Panc1 (cell line): ENCODE results near the gene NT5E. TPM values are rescaled to one million over a fixed set of nuclear protein-coding genes. Genes with fewer than 3 reads are reported as not detected.
A peak's percentile ranks its signal among the peaks of the same experiment; 100 is the strongest.

Experiments used
- ATAC-seq: fragments of 200-7000 bp; cut with Tn5 transposase; 2 replicates; pipeline ENCODE4 v1.9.1; 2020; ENCODE audit warnings: mild to moderate bottlenecking, moderate library complexity
- BruUV-seq: library from RNA; stranded (reverse); fragments of 400-500 nt; replicated peaks from 2 replicates; lab custom pipeline; 2021; lab: Mats Ljungman, UMichigan
- CTCF ChIA-PET: fragments of 300-600 bp; sonication (Branson Sonifier 250); formaldehyde crosslinking; loops from one replicate; lab custom pipeline; 2022; ENCODE audit warnings: antibody characterized with exemption; lab: Charles Lee
- POLR2A ChIA-PET: fragments of 300-600 bp; sonication (Branson Sonifier 250); formaldehyde crosslinking; loops from one replicate; lab custom pipeline; 2022; ENCODE audit warnings: antibody characterized with exemption; lab: Charles Lee
- DNase-seq: peaks from one replicate; pipeline ENCODE4 v3.0.0-alpha.2; 2010; ENCODE audit warnings: low read depth, low spot score
- H3K27ac ChIP-seq: 2 replicates; pipeline ENCODE4 v1.5.1; 2011; ENCODE audit warnings: mild to moderate bottlenecking, low read length, inconsistent platforms
- H3K27me3 ChIP-seq: fragments of 200-500 bp; sonication (Bioruptor generic); 2 replicates; pipeline ENCODE4 v1.6.0; 2014; ENCODE audit warnings: low read length, inconsistent platforms; ENCODE audit not compliant: control insufficient read depth, insufficient read depth
- H3K36me3 ChIP-seq: fragments of 200-500 bp; sonication (Bioruptor generic); 2 replicates; pipeline ENCODE4 v1.5.1; 2014; ENCODE audit warnings: inconsistent platforms, mild to moderate bottlenecking, low read length, moderate library complexity; ENCODE audit not compliant: control insufficient read depth, insufficient read depth
- H3K4me1 ChIP-seq: 2 replicates; pipeline ENCODE4 v1.5.1; 2011; ENCODE audit warnings: inconsistent platforms, mild to moderate bottlenecking, low read length, moderate library complexity; ENCODE audit not compliant: control insufficient read depth, insufficient read depth
- H3K4me3 ChIP-seq, 2 experiments: 2 replicates each; pipeline ENCODE4 v1.5.1; 2011 to 2012; ENCODE audit warnings: low read depth in 2 of 2, low read length in 2 of 2, mild to moderate bottlenecking in 2 of 2, inconsistent platforms in 1 of 2, moderate library complexity in 1 of 2
- H3K9me3 ChIP-seq: fragments of 200-500 bp; sonication (Bioruptor generic); 2 replicates; pipeline ENCODE4 v1.5.1; 2014; ENCODE audit warnings: low read depth, mild to moderate bottlenecking, inconsistent platforms, low read length, moderate library complexity; ENCODE audit not compliant: control insufficient read depth, insufficient read depth
- POLR2AphosphoS5 ChIP-seq: IDR thresholded peaks from 2 replicates; pipeline ENCODE4 v1.6.1; 2012; ENCODE audit warnings: mild to moderate bottlenecking, low read depth, low read length, moderate library complexity
- SIN3A ChIP-seq: IDR thresholded peaks from 2 replicates; pipeline ENCODE4 v1.6.1; 2012; ENCODE audit warnings: low read depth, mild to moderate bottlenecking, low read length, moderate library complexity, borderline replicate concordance; ENCODE audit not compliant: insufficient read depth
- TCF7L2 ChIP-seq: IDR thresholded peaks from 2 replicates; pipeline ENCODE4 v1.6.1; 2011; ENCODE audit warnings: mild to moderate bottlenecking, low read depth, low read length, inconsistent platforms
- in situ Hi-C: cut with HindIII; loops from 2 replicates; pipeline ENCODE4 v1.10.0; 2016; ENCODE audit warnings: low sequenced_read_pairs, low pct_unique_long_range_greater_than_20kb
- intact Hi-C: fragments of 100-400 bp; cut with micrococcal nuclease; formaldehyde crosslinking; loops from one replicate; pipeline ENCODE4 v1.10.0; 2022; ENCODE audit not compliant: unreplicated experiment
- total RNA-seq: library from RNA; stranded (reverse); gene quantifications from one replicate; pipeline ENCODE4 v1.2.1, GENCODE V29; 2021; ENCODE audit not compliant: unreplicated experiment
- TF ChIP-seq, protein P1 (sequence below), 2 experiments: IDR thresholded peaks; 2 replicates each; pipeline ENCODE4 v1.6.1; 2011 to 2012; ENCODE audit warnings: low read depth in 2 of 2, control low read depth in 1 of 2, low read length in 1 of 2, mild to moderate bottlenecking in 1 of 2, moderate library complexity in 1 of 2; ENCODE audit not compliant: insufficient read depth in 1 of 2
- TF ChIP-seq, protein P2 (sequence below): fragments of 450-650 bp; IDR thresholded peaks from 2 replicates; pipeline ENCODE4 v1.5.1; 2017; ENCODE audit warnings: mild to moderate bottlenecking

Gene NT5E
- total RNA-seq, 1 experiment from 2014 or later: 58.4 TPM

DNA sequence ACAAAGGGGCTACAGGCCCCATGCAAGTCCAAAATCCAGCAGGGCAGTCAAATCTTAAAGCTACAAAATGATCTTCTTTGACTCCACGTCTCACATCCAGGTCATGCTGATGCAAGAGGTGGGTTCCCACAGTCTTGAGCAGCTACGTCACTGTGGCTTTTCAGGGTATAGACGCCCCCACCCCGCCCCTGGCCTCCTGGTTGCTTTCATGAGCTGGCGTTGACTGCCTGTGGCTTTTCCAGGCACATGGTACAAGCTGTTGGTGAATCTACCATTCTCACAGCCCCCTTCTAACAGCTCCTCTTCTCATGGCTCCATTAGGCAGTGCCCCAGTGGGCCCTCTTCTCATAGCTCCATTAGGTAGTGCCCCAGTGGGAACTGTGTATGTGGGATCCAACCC lies 47.0 kb downstream of the NT5E start:
- H3K27ac ChIP-seq: no peak overlapping the region
- ATAC-seq: peak; percentile 24; the same call in 1 of the 2 replicates
- ChIA-PET CTCF (no interaction called here), POLR2A (interaction anchor here (1.3 kb wide), 1 partner anchor 47 kb away, joined by 18 read pairs; the partner anchor contains the start of gene NT5E)
- H3K4me1 ChIP-seq: no peaks in the 10 kb centered on the region
- H3K36me3 ChIP-seq: no peaks in the 10 kb centered on the region
- intact Hi-C loops: no loop called here
- TF ChIP-seq POLR2AphosphoS5 (no peak), TCF7L2 (no peak), SIN3A (no peak)
- TF ChIP-seq, protein P1, sequence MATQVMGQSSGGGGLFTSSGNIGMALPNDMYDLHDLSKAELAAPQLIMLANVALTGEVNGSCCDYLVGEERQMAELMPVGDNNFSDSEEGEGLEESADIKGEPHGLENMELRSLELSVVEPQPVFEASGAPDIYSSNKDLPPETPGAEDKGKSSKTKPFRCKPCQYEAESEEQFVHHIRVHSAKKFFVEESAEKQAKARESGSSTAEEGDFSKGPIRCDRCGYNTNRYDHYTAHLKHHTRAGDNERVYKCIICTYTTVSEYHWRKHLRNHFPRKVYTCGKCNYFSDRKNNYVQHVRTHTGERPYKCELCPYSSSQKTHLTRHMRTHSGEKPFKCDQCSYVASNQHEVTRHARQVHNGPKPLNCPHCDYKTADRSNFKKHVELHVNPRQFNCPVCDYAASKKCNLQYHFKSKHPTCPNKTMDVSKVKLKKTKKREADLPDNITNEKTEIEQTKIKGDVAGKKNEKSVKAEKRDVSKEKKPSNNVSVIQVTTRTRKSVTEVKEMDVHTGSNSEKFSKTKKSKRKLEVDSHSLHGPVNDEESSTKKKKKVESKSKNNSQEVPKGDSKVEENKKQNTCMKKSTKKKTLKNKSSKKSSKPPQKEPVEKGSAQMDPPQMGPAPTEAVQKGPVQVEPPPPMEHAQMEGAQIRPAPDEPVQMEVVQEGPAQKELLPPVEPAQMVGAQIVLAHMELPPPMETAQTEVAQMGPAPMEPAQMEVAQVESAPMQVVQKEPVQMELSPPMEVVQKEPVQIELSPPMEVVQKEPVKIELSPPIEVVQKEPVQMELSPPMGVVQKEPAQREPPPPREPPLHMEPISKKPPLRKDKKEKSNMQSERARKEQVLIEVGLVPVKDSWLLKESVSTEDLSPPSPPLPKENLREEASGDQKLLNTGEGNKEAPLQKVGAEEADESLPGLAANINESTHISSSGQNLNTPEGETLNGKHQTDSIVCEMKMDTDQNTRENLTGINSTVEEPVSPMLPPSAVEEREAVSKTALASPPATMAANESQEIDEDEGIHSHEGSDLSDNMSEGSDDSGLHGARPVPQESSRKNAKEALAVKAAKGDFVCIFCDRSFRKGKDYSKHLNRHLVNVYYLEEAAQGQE (IDR thresholded peaks at IDR 0.05; ENCODE audit: insufficient read depth in 1 of 2, low read depth in 2 of 2, low read length in 1 of 2): no peak
- TF ChIP-seq, protein P2, sequence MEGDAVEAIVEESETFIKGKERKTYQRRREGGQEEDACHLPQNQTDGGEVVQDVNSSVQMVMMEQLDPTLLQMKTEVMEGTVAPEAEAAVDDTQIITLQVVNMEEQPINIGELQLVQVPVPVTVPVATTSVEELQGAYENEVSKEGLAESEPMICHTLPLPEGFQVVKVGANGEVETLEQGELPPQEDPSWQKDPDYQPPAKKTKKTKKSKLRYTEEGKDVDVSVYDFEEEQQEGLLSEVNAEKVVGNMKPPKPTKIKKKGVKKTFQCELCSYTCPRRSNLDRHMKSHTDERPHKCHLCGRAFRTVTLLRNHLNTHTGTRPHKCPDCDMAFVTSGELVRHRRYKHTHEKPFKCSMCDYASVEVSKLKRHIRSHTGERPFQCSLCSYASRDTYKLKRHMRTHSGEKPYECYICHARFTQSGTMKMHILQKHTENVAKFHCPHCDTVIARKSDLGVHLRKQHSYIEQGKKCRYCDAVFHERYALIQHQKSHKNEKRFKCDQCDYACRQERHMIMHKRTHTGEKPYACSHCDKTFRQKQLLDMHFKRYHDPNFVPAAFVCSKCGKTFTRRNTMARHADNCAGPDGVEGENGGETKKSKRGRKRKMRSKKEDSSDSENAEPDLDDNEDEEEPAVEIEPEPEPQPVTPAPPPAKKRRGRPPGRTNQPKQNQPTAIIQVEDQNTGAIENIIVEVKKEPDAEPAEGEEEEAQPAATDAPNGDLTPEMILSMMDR: no peak
- no TSS peak for BruUV-seq
- H3K9me3 ChIP-seq: no peaks in the 10 kb centered on the region
- H3K27me3 ChIP-seq: no peaks in the 10 kb centered on the region
- no peak for DNase-seq
- H3K4me3 ChIP-seq: no peak overlapping the region
- in situ Hi-C loops: no loop called here

DNA sequence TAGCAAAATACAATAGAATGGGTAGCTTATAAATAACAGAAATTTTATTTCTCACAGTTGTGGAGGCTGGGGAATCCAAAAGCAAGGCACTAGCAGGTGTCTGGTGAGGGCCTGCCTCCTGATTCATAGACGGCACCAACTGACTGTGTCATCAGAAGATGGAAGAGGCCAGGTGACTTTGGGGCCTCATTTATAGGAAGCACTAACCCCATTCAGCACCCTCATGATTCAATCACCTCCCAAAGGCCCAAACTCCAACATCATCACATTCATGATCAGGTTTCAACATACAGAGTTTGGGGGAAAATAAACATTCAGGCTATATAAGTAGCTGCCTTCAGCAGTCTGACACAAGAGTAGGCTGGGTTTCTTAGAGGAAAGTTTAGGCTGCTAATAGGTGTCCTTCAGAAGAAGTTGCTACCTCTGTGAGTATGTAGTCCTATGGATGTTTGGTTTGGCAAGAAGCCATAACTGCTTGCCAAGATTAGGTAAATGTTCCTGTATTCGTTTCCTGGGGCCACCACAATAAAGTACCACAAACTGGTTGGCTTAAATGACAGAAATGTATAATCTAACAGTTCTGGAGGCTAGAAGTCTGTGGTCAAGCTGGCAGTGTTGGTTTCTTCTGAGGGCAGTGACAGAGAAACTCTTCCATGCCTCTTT lies 48.8 kb downstream of the NT5E start:
- no TSS peak for BruUV-seq
- CTCF ChIA-PET: no interaction called here
- intact Hi-C loops: no loop called here
- no peak for DNase-seq
- TF ChIP-seq, protein P1 (IDR thresholded peaks at IDR 0.05; ENCODE audit: insufficient read depth in 1 of 2, low read depth in 2 of 2, low read length in 1 of 2): no peak
- TF ChIP-seq, protein P2: no peak
- TF ChIP-seq POLR2AphosphoS5: no peak
- TF ChIP-seq SIN3A: no peak
- TF ChIP-seq TCF7L2: no peak
- Histone ChIP-seq H3K36me3 (no peaks in the 10 kb centered on the region), H3K27ac (no peak overlapping the region), H3K9me3 (no peaks in the 10 kb centered on the region), H3K27me3 (no peaks in the 10 kb centered on the region), H3K4me1 (no peaks in the 10 kb centered on the region), H3K4me3 (no peak overlapping the region)
- ATAC-seq: no peak
- in situ Hi-C loops: no loop called here
- POLR2A ChIA-PET: no interaction called here
